Measurements from ENCODE around the gene MYOCOS.

The MYOCOS gene

GRCh38 chr1:171582589-171582988, 39.5 kb upstream of the MYOCOS start:
- Histone ChIP-seq H3K18ac (ENCODE audit: low read length) (no peak overlapping the region), H3K27ac (replicated peaks; ENCODE audit: low read length) (no peak overlapping the region), H4K8ac (ENCODE audit: low read depth, low read length) (no peak overlapping the region), H2BK120ac (ENCODE audit: low read depth, low read length) (no peak overlapping the region), H2BK12ac (ENCODE audit: low read length) (no peak overlapping the region), H3K23ac (ENCODE audit: low read depth, low read length, poor library complexity) (no peak overlapping the region), H3K4me2 (ENCODE audit: insufficient read depth, low read length, poor library complexity, severe bottlenecking) (no peak overlapping the region), H4K91ac (ENCODE audit: low read depth, low read length, poor library complexity) (no peak overlapping the region), H3K14ac (ENCODE audit: low read length) (no peak overlapping the region), H2AK5ac (ENCODE audit: low read depth, low read length) (no peak overlapping the region), H3K9me3 (replicated peaks in 1 of 2; ENCODE audit: control insufficient read depth in 2 of 2, insufficient read depth in 1 of 2, low read depth in 1 of 2, low read length in 2 of 2) (no peaks in the 10 kb centered on the region), H3K4me1 (ENCODE audit: control insufficient read depth in 2 of 2, insufficient read depth in 1 of 2, low read depth in 1 of 2, low read length in 2 of 2) (no peaks in the 10 kb centered on the region), H2BK5ac (ENCODE audit: low read length) (no peak overlapping the region), H3K79me1 (ENCODE audit: low read depth, low read length) (peaks cover 2% of the 10 kb centered on the region), H2BK15ac (ENCODE audit: low read length) (no peak overlapping the region), H3K36me3 (replicated peaks in 1 of 2; ENCODE audit: control insufficient read depth in 2 of 2, insufficient read depth in 2 of 2, low read length in 2 of 2) (peaks cover 25 to 98% of the 10 kb centered on the region in 2 donors), H3K9ac (ENCODE audit: low read depth, low read length, poor library complexity) (no peak overlapping the region), H3K27me3 (ENCODE audit: control insufficient read depth in 3 of 3, insufficient read depth in 3 of 3, low read depth in 1 of 3, low read length in 3 of 3) (no peaks in the 10 kb centered on the region), H3K4ac (ENCODE audit: low read length) (no peak overlapping the region), H3K4me3 (ENCODE audit: low read length in 2 of 2) (no peak overlapping the region), H2AFZ (ENCODE audit: low read length) (no peak overlapping the region)
- WGBS, 2 donors (ENCODE audit: extremely low coverage in 2 of 2, insufficient read length in 2 of 2, insufficient replicate concordance in 1 of 2): no CpG with 5 or more reads among the region's 2 CpGs
- DNase-seq (ENCODE audit: low spot score): no peak

GRCh38 chr1:171583591-171584201, 38.3 kb upstream of the MYOCOS start:
- Histone ChIP-seq H3K4me3 (ENCODE audit: low read length in 2 of 2) (no peak overlapping the region), H3K4ac (ENCODE audit: low read length) (no peak overlapping the region), H2BK12ac (ENCODE audit: low read length) (no peak overlapping the region), H4K91ac (ENCODE audit: low read depth, low read length, poor library complexity) (no peak overlapping the region), H2AK5ac (ENCODE audit: low read depth, low read length) (no peak overlapping the region), H3K27me3 (ENCODE audit: control insufficient read depth in 3 of 3, insufficient read depth in 3 of 3, low read depth in 1 of 3, low read length in 3 of 3) (no peaks in the 10 kb centered on the region), H2BK120ac (ENCODE audit: low read depth, low read length) (no peak overlapping the region), H3K79me1 (ENCODE audit: low read depth, low read length) (no peaks in the 10 kb centered on the region), H3K14ac (ENCODE audit: low read length) (no peak overlapping the region), H2BK15ac (ENCODE audit: low read length) (no peak overlapping the region), H3K4me1 (ENCODE audit: control insufficient read depth in 2 of 2, insufficient read depth in 1 of 2, low read depth in 1 of 2, low read length in 2 of 2) (no peaks in the 10 kb centered on the region), H3K18ac (ENCODE audit: low read length) (no peak overlapping the region), H3K23ac (ENCODE audit: low read depth, low read length, poor library complexity) (no peak overlapping the region), H2BK5ac (ENCODE audit: low read length) (no peak overlapping the region), H3K36me3 (replicated peaks in 1 of 2; ENCODE audit: control insufficient read depth in 2 of 2, insufficient read depth in 2 of 2, low read length in 2 of 2) (peaks cover 26 to 98% of the 10 kb centered on the region in 2 donors), H2AFZ (ENCODE audit: low read length) (no peak overlapping the region), H4K8ac (ENCODE audit: low read depth, low read length) (no peak overlapping the region), H3K4me2 (ENCODE audit: insufficient read depth, low read length, poor library complexity, severe bottlenecking) (no peak overlapping the region), H3K27ac (replicated peaks; ENCODE audit: low read length) (no peak overlapping the region), H3K9ac (ENCODE audit: low read depth, low read length, poor library complexity) (no peak overlapping the region), H3K9me3 (replicated peaks in 1 of 2; ENCODE audit: control insufficient read depth in 2 of 2, insufficient read depth in 1 of 2, low read depth in 1 of 2, low read length in 2 of 2) (no peaks in the 10 kb centered on the region)
- no CpG with 5 or more reads among the region's 1 CpG for whole genome bisulfite sequencing, 2 donors (ENCODE audit: extremely low coverage in 2 of 2, insufficient read length in 2 of 2, insufficient replicate concordance in 1 of 2)
- DNase-seq (ENCODE audit: low spot score): no peak

GRCh38 chr1:171585715-171586114, 36.3 kb upstream of the MYOCOS start:
- Histone ChIP-seq H3K23ac (ENCODE audit: low read depth, low read length, poor library complexity) (no peak overlapping the region), H2AK5ac (ENCODE audit: low read depth, low read length) (no peak overlapping the region), H2BK15ac (ENCODE audit: low read length) (no peak overlapping the region), H2BK120ac (ENCODE audit: low read depth, low read length) (no peak overlapping the region), H3K27ac (replicated peaks; ENCODE audit: low read length) (no peak overlapping the region), H3K4ac (ENCODE audit: low read length) (no peak overlapping the region), H3K4me2 (ENCODE audit: insufficient read depth, low read length, poor library complexity, severe bottlenecking) (no peak overlapping the region), H3K9ac (ENCODE audit: low read depth, low read length, poor library complexity) (no peak overlapping the region), H3K14ac (ENCODE audit: low read length) (no peak overlapping the region), H2BK5ac (ENCODE audit: low read length) (no peak overlapping the region), H3K9me3 (replicated peaks in 1 of 2; ENCODE audit: control insufficient read depth in 2 of 2, insufficient read depth in 1 of 2, low read depth in 1 of 2, low read length in 2 of 2) (no peaks in the 10 kb centered on the region), H3K79me1 (ENCODE audit: low read depth, low read length) (no peaks in the 10 kb centered on the region), H3K27me3 (ENCODE audit: control insufficient read depth in 3 of 3, insufficient read depth in 3 of 3, low read depth in 1 of 3, low read length in 3 of 3) (no peaks in the 10 kb centered on the region), H3K36me3 (replicated peaks in 1 of 2; ENCODE audit: control insufficient read depth in 2 of 2, insufficient read depth in 2 of 2, low read length in 2 of 2) (peaks cover 25 to 98% of the 10 kb centered on the region in 2 donors), H3K4me1 (ENCODE audit: control insufficient read depth in 2 of 2, insufficient read depth in 1 of 2, low read depth in 1 of 2, low read length in 2 of 2) (no peaks in the 10 kb centered on the region), H4K91ac (ENCODE audit: low read depth, low read length, poor library complexity) (no peak overlapping the region), H3K4me3 (ENCODE audit: low read length in 2 of 2) (no peak overlapping the region), H4K8ac (ENCODE audit: low read depth, low read length) (no peak overlapping the region), H2AFZ (ENCODE audit: low read length) (no peak overlapping the region), H2BK12ac (ENCODE audit: low read length) (no peak overlapping the region), H3K18ac (ENCODE audit: low read length) (no peak overlapping the region)
- no CpG with 5 or more reads among the region's 9 CpGs for WGBS, 2 donors (ENCODE audit: extremely low coverage in 2 of 2, insufficient read length in 2 of 2, insufficient replicate concordance in 1 of 2)
- DNase-seq (ENCODE audit: low spot score): no peak

- no peaks in the 10 kb centered on the region for H3K9me3 ChIP-seq (replicated peaks in 1 of 2; ENCODE audit: control insufficient read depth in 2 of 2, insufficient read depth in 1 of 2, low read depth in 1 of 2, low read length in 2 of 2)
- WGBS, 2 donors (ENCODE audit: extremely low coverage in 2 of 2, insufficient read length in 2 of 2, insufficient replicate concordance in 1 of 2): no CpG with 5 or more reads among the region's 2 CpGs
These were observed 33.8 kb upstream of the MYOCOS start for GRCh38 chr1:171588230-171588629.

More at GRCh38 chr1:171588230-171588629, 33.8 kb upstream of the MYOCOS start:
- H3K18ac ChIP-seq (ENCODE audit: low read length): no peak overlapping the region
- H3K14ac ChIP-seq (ENCODE audit: low read length): no peak overlapping the region
- H3K4me3 ChIP-seq (ENCODE audit: low read length in 2 of 2): no peak overlapping the region
- no peak for DNase-seq (ENCODE audit: low spot score)
- H3K23ac ChIP-seq (ENCODE audit: low read depth, low read length, poor library complexity): no peak overlapping the region
- no peak overlapping the region for H2BK12ac ChIP-seq (ENCODE audit: low read length)
- no peak overlapping the region for H3K27ac ChIP-seq (replicated peaks; ENCODE audit: low read length)
- H4K8ac ChIP-seq (ENCODE audit: low read depth, low read length): no peak overlapping the region
- H2AK5ac ChIP-seq (ENCODE audit: low read depth, low read length): no peak overlapping the region
- no peak overlapping the region for H3K4me2 ChIP-seq (ENCODE audit: insufficient read depth, low read length, poor library complexity, severe bottlenecking)
- no peak overlapping the region for H2BK5ac ChIP-seq (ENCODE audit: low read length)
- H3K4me1 ChIP-seq (ENCODE audit: control insufficient read depth in 2 of 2, insufficient read depth in 1 of 2, low read depth in 1 of 2, low read length in 2 of 2): no peaks in the 10 kb centered on the region
- H2AFZ ChIP-seq (ENCODE audit: low read length): no peak overlapping the region
- H3K27me3 ChIP-seq (ENCODE audit: control insufficient read depth in 3 of 3, insufficient read depth in 3 of 3, low read depth in 1 of 3, low read length in 3 of 3): no peaks in the 10 kb centered on the region
- peaks cover 32 to 98% of the 10 kb centered on the region in 2 donors for H3K36me3 ChIP-seq (replicated peaks in 1 of 2; ENCODE audit: control insufficient read depth in 2 of 2, insufficient read depth in 2 of 2, low read length in 2 of 2)
- H2BK15ac ChIP-seq (ENCODE audit: low read length): no peak overlapping the region
- no peak overlapping the region for H3K9ac ChIP-seq (ENCODE audit: low read depth, low read length, poor library complexity)
- H2BK120ac ChIP-seq (ENCODE audit: low read depth, low read length): no peak overlapping the region
- H4K91ac ChIP-seq (ENCODE audit: low read depth, low read length, poor library complexity): no peak overlapping the region
- no peaks in the 10 kb centered on the region for H3K79me1 ChIP-seq (ENCODE audit: low read depth, low read length)
- H3K4ac ChIP-seq (ENCODE audit: low read length): no peak overlapping the region
